Endothelial cell of umbilical vein (primary cell): ENCODE measurements around the gene KIAA0930.

Source experiments
- CTCF ChIP-seq, 2 donors: IDR thresholded peaks; 1 replicate in 1 of 2; 2 replicates in 1 of 2; pipeline ENCODE4 v1.5.1; 2011; ENCODE audit warnings: low read length in 2 of 2, mild to moderate bottlenecking in 2 of 2, moderate library complexity in 2 of 2, control low read depth in 1 of 2, inconsistent platforms in 1 of 2, low read depth in 1 of 2; ENCODE audit not compliant: insufficient read depth in 1 of 2; ENCODE audit errors: extremely low read depth in 1 of 2
- FOS ChIP-seq: IDR thresholded peaks from 2 replicates; pipeline ENCODE4 v1.6.1; 2011; ENCODE audit warnings: mild to moderate bottlenecking, low read length, moderate library complexity, borderline replicate concordance; ENCODE audit not compliant: insufficient read depth
- JUN ChIP-seq: IDR thresholded peaks from 2 replicates; pipeline ENCODE4 v1.6.1; 2011; ENCODE audit warnings: borderline replicate concordance, low read depth; ENCODE audit not compliant: insufficient read length, insufficient read depth
- MYC ChIP-seq: IDR thresholded peaks from one replicate; pipeline ENCODE4 v1.6.1; 2011; ENCODE audit warnings: mild to moderate bottlenecking, low read depth, low read length
- POLR2A ChIP-seq: IDR thresholded peaks from 2 replicates; pipeline ENCODE4 v1.6.1; 2012; ENCODE audit warnings: low read depth, mild to moderate bottlenecking, control low read depth, low read length
- POLR2AphosphoS5 ChIP-seq: IDR thresholded peaks from 2 replicates; pipeline ENCODE4 v1.6.1; 2012; ENCODE audit warnings: low read depth, mild to moderate bottlenecking, control low read depth, low read length, moderate library complexity; ENCODE audit not compliant: insufficient read depth
- TF ChIP-seq, protein P1 (sequence below): IDR thresholded peaks from 2 replicates; pipeline ENCODE4 v1.6.1; 2011; ENCODE audit not compliant: insufficient read depth, insufficient read length

DNA sequence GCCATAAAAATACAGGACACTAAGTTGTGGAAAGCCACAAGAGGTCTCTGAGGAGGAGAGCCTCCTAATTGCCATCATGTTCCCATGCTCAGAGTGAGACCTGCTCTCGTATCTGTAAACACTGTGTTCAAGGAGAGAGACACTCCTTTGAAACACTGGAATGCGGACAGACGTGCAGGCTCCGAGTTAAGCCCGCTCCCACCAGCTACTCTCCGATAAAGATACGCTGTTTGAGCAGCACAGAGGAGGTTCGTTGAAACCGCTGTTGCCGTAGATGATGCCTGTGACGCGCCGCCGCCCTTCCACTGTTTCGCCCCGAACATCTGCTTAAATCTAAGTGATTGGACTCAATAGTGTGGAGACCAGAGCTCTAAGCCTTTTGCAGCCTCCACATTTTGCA lies 51.9 kb downstream of the KIAA0930 start:
- TF ChIP-seq POLR2AphosphoS5 (no peak), MYC (no peak), CTCF (IDR thresholded peaks at IDR 0.05; ENCODE audit: extremely low read depth in 1 of 2, insufficient read depth in 1 of 2, low read depth in 1 of 2, low read length in 2 of 2) (no peak), JUN (no peak), POLR2A (no peak), FOS (no peak)
- TF ChIP-seq, protein P1, sequence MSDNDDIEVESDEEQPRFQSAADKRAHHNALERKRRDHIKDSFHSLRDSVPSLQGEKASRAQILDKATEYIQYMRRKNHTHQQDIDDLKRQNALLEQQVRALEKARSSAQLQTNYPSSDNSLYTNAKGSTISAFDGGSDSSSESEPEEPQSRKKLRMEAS, result no peak
